Keratinocyte (primary cell): ENCODE measurements around the gene PSMB2. TPM values are rescaled to one million over a fixed set of nuclear protein-coding genes. Genes with fewer than 3 reads are reported as not detected.

Experiments used
- DNase-seq: peaks from one replicate; pipeline ENCODE4 v3.0.0-alpha.2; 2011; ENCODE audit warnings: low read depth, missing footprints, low spot score
- FAIRE-seq: peaks from 2 replicates; lab custom pipeline; 2011; peaks lifted over from hg19 to GRCh38; lab: Jason Lieb, UNC
- H2AFZ ChIP-seq: 2 replicates; pipeline ENCODE4 v1.6.0; 2012; ENCODE audit warnings: low read length, control low read depth, inconsistent platforms; ENCODE audit not compliant: control insufficient read depth
- H3K27ac ChIP-seq: 2 replicates; pipeline ENCODE4 v1.5.1; 2011; ENCODE audit warnings: low read length; ENCODE audit not compliant: control insufficient read depth, insufficient read depth
- H3K27me3 ChIP-seq: 3 replicates; pipeline ENCODE4 v1.6.0; 2011; ENCODE audit warnings: low read length; ENCODE audit not compliant: control insufficient read depth, insufficient read depth; ENCODE audit errors: extremely low read depth
- H3K36me3 ChIP-seq, 2 experiments: 2 replicates in 1 of 2; 3 replicates in 1 of 2; pipeline ENCODE4 v1.5.1; 2011; ENCODE audit warnings: low read length in 2 of 2, mild to moderate bottlenecking in 1 of 2; ENCODE audit not compliant: control insufficient read depth in 2 of 2, insufficient read depth in 2 of 2; ENCODE audit errors: extremely low read depth in 1 of 2
- H3K4me1 ChIP-seq: 3 replicates; pipeline ENCODE4 v1.5.1; 2011; ENCODE audit warnings: low read length; ENCODE audit not compliant: control insufficient read depth, insufficient read depth; ENCODE audit errors: extremely low read depth
- H3K4me2 ChIP-seq: 3 replicates; pipeline ENCODE4 v1.6.0; 2011; ENCODE audit warnings: low read depth, low read length; ENCODE audit not compliant: control insufficient read depth, insufficient read depth; ENCODE audit errors: extremely low read depth
- H3K4me3 ChIP-seq, 3 experiments: fragments of 200-600 bp in 1 of 3; sonication (generic) in 1 of 3; 2 replicates in 2 of 3; 3 replicates in 1 of 3; pipeline ENCODE4 v1.5.1; 2011 to 2016; ENCODE audit warnings: low read length in 3 of 3, mild to moderate bottlenecking in 3 of 3, control low read depth in 2 of 3, inconsistent platforms in 1 of 3, low read depth in 1 of 3, mixed read lengths in 1 of 3, mixed run types in 1 of 3, moderate library complexity in 1 of 3; ENCODE audit not compliant: control insufficient read depth in 2 of 3, insufficient read depth in 2 of 3; ENCODE audit errors: extremely low read depth in 1 of 3
- H3K79me2 ChIP-seq: 2 replicates; pipeline ENCODE4 v1.6.0; 2012; ENCODE audit warnings: low read length; ENCODE audit not compliant: control insufficient read depth, insufficient read depth
- H3K9ac ChIP-seq: 3 replicates; pipeline ENCODE4 v1.6.0; 2011; ENCODE audit warnings: low read length; ENCODE audit not compliant: control insufficient read depth, insufficient read depth; ENCODE audit errors: extremely low read depth
- H3K9me1 ChIP-seq: 3 replicates; pipeline ENCODE4 v1.6.0; 2011; ENCODE audit warnings: low read length; ENCODE audit not compliant: control insufficient read depth, insufficient read depth; ENCODE audit errors: extremely low read depth
- H3K9me3 ChIP-seq: 2 replicates; pipeline ENCODE4 v1.5.1; 2012; ENCODE audit warnings: low read depth, low read length; ENCODE audit not compliant: control insufficient read depth
- H4K20me1 ChIP-seq: 3 replicates; pipeline ENCODE4 v1.6.0; 2011; ENCODE audit warnings: low read length; ENCODE audit not compliant: control insufficient read depth, insufficient read depth; ENCODE audit errors: extremely low read depth
- EZH2 ChIP-seq: IDR thresholded peaks from one replicate; pipeline ENCODE4 v1.6.1; 2012; ENCODE audit warnings: inconsistent platforms, mild to moderate bottlenecking, low read length, moderate library complexity
- dilution Hi-C: fragments of 300-500 bp; cut with MboI; formaldehyde crosslinking; loops from one replicate; pipeline ENCODE4 v1.7.0; 2020; ENCODE audit warnings: low sequenced_read_pairs; ENCODE audit not compliant: extremely low pct_ligation_motif_present
- polyA plus RNA-seq, 5 experiments: library from polyadenylated mRNA; depleted of rRNA in 3 of 5; stranded (reverse) in 3 of 5; stranded (forward) in 1 of 5; unstranded in 1 of 5; fragments of >200 nt; gene quantifications; 1 replicate in 1 of 5; 2 replicates in 3 of 5; 3 replicates in 1 of 5; pipeline versions ENCODE4 v1.2.1 to v1.2.3, GENCODE V29; 2011 to 2012; ENCODE audit warnings: missing spikeins in 2 of 5, low read depth in 1 of 5, low replicate concordance in 1 of 5
- TF ChIP-seq, protein P1 (sequence below), 3 experiments: IDR thresholded peaks in 1 of 3; conservative IDR thresholded peaks in 1 of 3; optimal IDR thresholded peaks in 1 of 3; 2 replicates in 2 of 3; 3 replicates in 1 of 3; pipeline versions ENCODE3 to v1.5.1; 2011; ENCODE audit warnings: low read length in 3 of 3, mild to moderate bottlenecking in 3 of 3, moderate library complexity in 2 of 3, control low read depth in 1 of 3, inconsistent platforms in 1 of 3; ENCODE audit not compliant: insufficient read depth in 2 of 3; ENCODE audit errors: extremely low read depth in 1 of 3

The PSMB2 gene
- polyA plus RNA-seq, 1 donor (not counting 4 experiments of a cell fraction or from before 2014, with no cell fraction given) = 108 TPM

GRCh38 chr1:35555212-35555584 lies 86.1 kb downstream of the PSMB2 start:
- H3K9ac ChIP-seq = peak overlapping the region; percentile 42
- H3K36me3 ChIP-seq = peaks cover 11 to 16% of the 10 kb centered on the region in 2 experiments
- peak overlapping the region in 1 of 3 experiments; percentile 36 for H3K4me3 ChIP-seq
- no peaks in the 10 kb centered on the region for H3K9me3 ChIP-seq
- peak overlapping the region; percentile 85 for H3K27ac ChIP-seq
- FAIRE-seq = no peak
- dilution Hi-C loops = no loop called here
- peaks cover 41% of the 10 kb centered on the region for H3K4me1 ChIP-seq
- no peak for TF ChIP-seq EZH2
- TF ChIP-seq, protein P1, sequence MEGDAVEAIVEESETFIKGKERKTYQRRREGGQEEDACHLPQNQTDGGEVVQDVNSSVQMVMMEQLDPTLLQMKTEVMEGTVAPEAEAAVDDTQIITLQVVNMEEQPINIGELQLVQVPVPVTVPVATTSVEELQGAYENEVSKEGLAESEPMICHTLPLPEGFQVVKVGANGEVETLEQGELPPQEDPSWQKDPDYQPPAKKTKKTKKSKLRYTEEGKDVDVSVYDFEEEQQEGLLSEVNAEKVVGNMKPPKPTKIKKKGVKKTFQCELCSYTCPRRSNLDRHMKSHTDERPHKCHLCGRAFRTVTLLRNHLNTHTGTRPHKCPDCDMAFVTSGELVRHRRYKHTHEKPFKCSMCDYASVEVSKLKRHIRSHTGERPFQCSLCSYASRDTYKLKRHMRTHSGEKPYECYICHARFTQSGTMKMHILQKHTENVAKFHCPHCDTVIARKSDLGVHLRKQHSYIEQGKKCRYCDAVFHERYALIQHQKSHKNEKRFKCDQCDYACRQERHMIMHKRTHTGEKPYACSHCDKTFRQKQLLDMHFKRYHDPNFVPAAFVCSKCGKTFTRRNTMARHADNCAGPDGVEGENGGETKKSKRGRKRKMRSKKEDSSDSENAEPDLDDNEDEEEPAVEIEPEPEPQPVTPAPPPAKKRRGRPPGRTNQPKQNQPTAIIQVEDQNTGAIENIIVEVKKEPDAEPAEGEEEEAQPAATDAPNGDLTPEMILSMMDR (optimal IDR thresholded peaks at IDR 0.05 in 1 of 3, IDR thresholded peaks at IDR 0.05 in 1 of 3, conservative IDR thresholded peaks at IDR 0.05 in 1 of 3; ENCODE audit: extremely low read depth in 1 of 3, insufficient read depth in 2 of 3, low read length in 3 of 3) = no peak
- H3K4me2 ChIP-seq = peak overlapping the region; percentile 96
- no peak overlapping the region for H2AFZ ChIP-seq
- peaks cover 6% of the 10 kb centered on the region for H3K79me2 ChIP-seq
- peaks cover 8% of the 10 kb centered on the region for H4K20me1 ChIP-seq
- H3K9me1 ChIP-seq = peaks cover 2% of the 10 kb centered on the region
- DNase-seq = no peak
- H3K27me3 ChIP-seq = no peaks in the 10 kb centered on the region

- H3K36me3 ChIP-seq = peaks cover 13% of the 10 kb centered on the region in 2 experiments
- H3K9me3 ChIP-seq = no peaks in the 10 kb centered on the region
- H3K4me2 ChIP-seq = peak overlapping the region; percentile 96
- peaks cover 2% of the 10 kb centered on the region for H4K20me1 ChIP-seq
- peaks cover 2% of the 10 kb centered on the region for H3K9me1 ChIP-seq
- peak overlapping the region in 1 of 3 experiments; percentile 36 for H3K4me3 ChIP-seq
- no peaks in the 10 kb centered on the region for H3K27me3 ChIP-seq
- no peak for DNase-seq
- H2AFZ ChIP-seq = no peak overlapping the region
- FAIRE-seq = peak; percentile 63
- peak overlapping the region; percentile 85 for H3K27ac ChIP-seq
- peaks cover 41% of the 10 kb centered on the region for H3K4me1 ChIP-seq
- peaks cover 6% of the 10 kb centered on the region for H3K79me2 ChIP-seq
- H3K9ac ChIP-seq = peak overlapping the region; percentile 42
- TF ChIP-seq, protein P1 (optimal IDR thresholded peaks at IDR 0.05 in 1 of 3, IDR thresholded peaks at IDR 0.05 in 1 of 3, conservative IDR thresholded peaks at IDR 0.05 in 1 of 3; ENCODE audit: extremely low read depth in 1 of 3, insufficient read depth in 2 of 3, low read length in 3 of 3) = no peak
- dilution Hi-C loops = no loop called here
Measured at GRCh38 chr1:35554266-35555211, 86.8 kb downstream of the PSMB2 start.
